Esophagus muscularis mucosa (tissue), 4 donors: ENCODE results near the gene MRPL54. TPM values are rescaled to one million over a fixed set of nuclear protein-coding genes. Genes with fewer than 3 reads are reported as not detected.

Source experiments
- DNase-seq: peaks from one replicate; pipeline ENCODE4 v3.0.0-alpha.2; 2017; ENCODE audit errors: extremely low spot score
- H3K27ac ChIP-seq, 4 donors: fragments of 200-600 bp; sonication (generic); replicated peaks in 1 of 4; 1 replicate in 3 of 4; 2 replicates in 1 of 4; pipeline ENCODE4 v1.5.1; 2016 to 2019; ENCODE audit warnings: mild to moderate bottlenecking in 1 of 4
- H3K27me3 ChIP-seq, 4 donors: fragments of 200-600 bp; sonication (generic); one replicate each; pipeline versions ENCODE4 v1.5.1 to v1.6.0; 2016 to 2019
- H3K36me3 ChIP-seq, 4 donors: fragments of 200-600 bp; sonication (generic); one replicate each; pipeline ENCODE4 v1.5.1; 2016 to 2019
- H3K4me1 ChIP-seq, 4 donors: fragments of 200-600 bp; sonication (generic); one replicate each; pipeline ENCODE4 v1.5.1; 2016 to 2019
- H3K4me3 ChIP-seq, 4 donors: fragments of 200-600 bp; sonication (generic); 1 replicate in 2 of 4; 2 replicates in 2 of 4; pipeline ENCODE4 v1.5.1; 2016 to 2019; ENCODE audit warnings: mild to moderate bottlenecking in 4 of 4, moderate library complexity in 1 of 4
- H3K9me3 ChIP-seq, 4 donors: fragments of 200-600 bp; sonication (generic); 1 replicate in 3 of 4; 2 replicates in 1 of 4; pipeline ENCODE4 v1.5.1; 2016 to 2019
- EP300 ChIP-seq: sonication (generic); formaldehyde crosslinking; IDR thresholded peaks from one replicate; pipeline ENCODE4 v1.6.1; 2017; ENCODE audit warnings: antibody characterized with exemption
- POLR2A ChIP-seq: fragments of 450-650 bp; IDR thresholded peaks from one replicate; pipeline ENCODE4 v1.6.1; 2017; ENCODE audit warnings: antibody characterized with exemption, moderate library complexity, mild to moderate bottlenecking, low read depth
- POLR2AphosphoS5 ChIP-seq, 2 donors: sonication (generic); formaldehyde crosslinking; IDR thresholded peaks; one replicate each; pipeline ENCODE4 v1.6.1; 2017; ENCODE audit warnings: antibody characterized with exemption in 2 of 2
- WGBS: methylation state at CpG from one replicate; pipeline ENCODE4 v1.1.5; 2018; 5-methylcytosine and 5-hydroxymethylcytosine counted together
- intact Hi-C: fragments of 100-400 bp; cut with DNase I; formaldehyde crosslinking; loops from one replicate; pipeline ENCODE4 v1.15.1; 2023
- total RNA-seq, 4 donors: library from RNA; depleted of rRNA; stranded (reverse); fragments of >200 nt; gene quantifications; one replicate each; pipeline versions ENCODE4 v1.1.0 to v1.2.1, GENCODE V29; 2016
- TF ChIP-seq, protein P1 (sequence below), 3 experiments: fragments of 200-600 bp in 2 of 3; fragments of 450-650 bp in 1 of 3; sonication (generic) in 2 of 3; IDR thresholded peaks; one replicate each; pipeline ENCODE4 v1.5.1; 2017 to 2019; ENCODE audit warnings: antibody characterized with exemption in 3 of 3, mild to moderate bottlenecking in 2 of 3, moderate library complexity in 1 of 3

The MRPL54 gene
- total RNA-seq, 4 donors from 2014 or later = 45.2 to 84.3 (median 77.4) TPM

- WGBS = 88% methylated on average over 22 of the region's 29 CpGs
- no peak for DNase-seq
- Histone ChIP-seq H3K9me3 (no peaks in the 10 kb centered on the region), H3K27me3 (peaks cover 0 to 38% (median 6%) of the 10 kb centered on the region in 4 donors), H3K4me1 (peaks cover 8 to 14% (median 12%) of the 10 kb centered on the region in 4 donors), H3K36me3 (no peaks in the 10 kb centered on the region), H3K27ac (no peak overlapping the region), H3K4me3 (no peak overlapping the region)
- TF ChIP-seq POLR2AphosphoS5 (IDR thresholded peaks at IDR 0.05) = no peak
- no peak for TF ChIP-seq EP300
- TF ChIP-seq, protein P1, sequence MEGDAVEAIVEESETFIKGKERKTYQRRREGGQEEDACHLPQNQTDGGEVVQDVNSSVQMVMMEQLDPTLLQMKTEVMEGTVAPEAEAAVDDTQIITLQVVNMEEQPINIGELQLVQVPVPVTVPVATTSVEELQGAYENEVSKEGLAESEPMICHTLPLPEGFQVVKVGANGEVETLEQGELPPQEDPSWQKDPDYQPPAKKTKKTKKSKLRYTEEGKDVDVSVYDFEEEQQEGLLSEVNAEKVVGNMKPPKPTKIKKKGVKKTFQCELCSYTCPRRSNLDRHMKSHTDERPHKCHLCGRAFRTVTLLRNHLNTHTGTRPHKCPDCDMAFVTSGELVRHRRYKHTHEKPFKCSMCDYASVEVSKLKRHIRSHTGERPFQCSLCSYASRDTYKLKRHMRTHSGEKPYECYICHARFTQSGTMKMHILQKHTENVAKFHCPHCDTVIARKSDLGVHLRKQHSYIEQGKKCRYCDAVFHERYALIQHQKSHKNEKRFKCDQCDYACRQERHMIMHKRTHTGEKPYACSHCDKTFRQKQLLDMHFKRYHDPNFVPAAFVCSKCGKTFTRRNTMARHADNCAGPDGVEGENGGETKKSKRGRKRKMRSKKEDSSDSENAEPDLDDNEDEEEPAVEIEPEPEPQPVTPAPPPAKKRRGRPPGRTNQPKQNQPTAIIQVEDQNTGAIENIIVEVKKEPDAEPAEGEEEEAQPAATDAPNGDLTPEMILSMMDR (IDR thresholded peaks at IDR 0.05) = no peak
- no peak for TF ChIP-seq POLR2A
- intact Hi-C loops = no loop called here
These were observed 43.4 kb downstream of the MRPL54 start for GRCh38 chr19:3805859-3806258.

DNA sequence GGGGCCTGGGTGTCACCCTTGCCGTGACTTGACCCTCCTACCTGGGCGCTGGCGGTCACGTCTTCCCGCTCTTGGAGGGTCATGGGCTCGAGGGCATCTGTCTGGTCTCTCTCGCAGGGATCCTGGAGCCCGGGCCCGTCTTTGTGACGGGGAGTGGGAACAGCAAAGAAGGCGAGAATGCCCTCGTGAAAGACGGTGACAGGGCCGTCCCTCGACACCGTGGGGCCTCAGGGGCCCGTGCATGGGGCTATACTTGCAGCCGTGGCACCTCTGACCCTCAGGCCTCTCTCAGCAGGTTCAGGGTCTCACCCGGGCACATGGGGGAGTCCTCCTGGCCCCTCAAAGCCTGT lies 44.6 kb downstream of the MRPL54 start:
- no peak overlapping the region for H3K27ac ChIP-seq
- TF ChIP-seq POLR2A (no peak), POLR2AphosphoS5 (IDR thresholded peaks at IDR 0.05) (no peak), EP300 (no peak)
- TF ChIP-seq, protein P1 (IDR thresholded peaks at IDR 0.05) = no peak
- peaks cover 0 to 35% (median 0%) of the 10 kb centered on the region in 4 donors for H3K27me3 ChIP-seq
- 84% methylated on average over 19 of the region's 19 CpGs for WGBS
- H3K9me3 ChIP-seq = no peaks in the 10 kb centered on the region
- no peak for DNase-seq
- no peaks in the 10 kb centered on the region for H3K36me3 ChIP-seq
- intact Hi-C loops = no loop called here
- no peak overlapping the region for H3K4me3 ChIP-seq
- peaks cover 0 to 6% (median under 1%) of the 10 kb centered on the region in 4 donors for H3K4me1 ChIP-seq

GRCh38 chr19:3807574-3808354 lies 45.3 kb downstream of the MRPL54 start:
- no peak overlapping the region for H3K27ac ChIP-seq
- H3K36me3 ChIP-seq = no peaks in the 10 kb centered on the region
- H3K4me1 ChIP-seq = peaks cover 0 to 6% (median under 1%) of the 10 kb centered on the region in 4 donors
- TF ChIP-seq POLR2A (no peak), EP300 (no peak), POLR2AphosphoS5 (IDR thresholded peaks at IDR 0.05) (no peak)
- TF ChIP-seq, protein P1 (IDR thresholded peaks at IDR 0.05) = no peak
- H3K4me3 ChIP-seq = no peak overlapping the region
- peaks cover 0 to 36% (median 0%) of the 10 kb centered on the region in 4 donors for H3K27me3 ChIP-seq
- DNase-seq = no peak
- 94% methylated on average over 28 of the region's 35 CpGs for WGBS
- no peaks in the 10 kb centered on the region for H3K9me3 ChIP-seq
- intact Hi-C loops = no loop called here

DNA sequence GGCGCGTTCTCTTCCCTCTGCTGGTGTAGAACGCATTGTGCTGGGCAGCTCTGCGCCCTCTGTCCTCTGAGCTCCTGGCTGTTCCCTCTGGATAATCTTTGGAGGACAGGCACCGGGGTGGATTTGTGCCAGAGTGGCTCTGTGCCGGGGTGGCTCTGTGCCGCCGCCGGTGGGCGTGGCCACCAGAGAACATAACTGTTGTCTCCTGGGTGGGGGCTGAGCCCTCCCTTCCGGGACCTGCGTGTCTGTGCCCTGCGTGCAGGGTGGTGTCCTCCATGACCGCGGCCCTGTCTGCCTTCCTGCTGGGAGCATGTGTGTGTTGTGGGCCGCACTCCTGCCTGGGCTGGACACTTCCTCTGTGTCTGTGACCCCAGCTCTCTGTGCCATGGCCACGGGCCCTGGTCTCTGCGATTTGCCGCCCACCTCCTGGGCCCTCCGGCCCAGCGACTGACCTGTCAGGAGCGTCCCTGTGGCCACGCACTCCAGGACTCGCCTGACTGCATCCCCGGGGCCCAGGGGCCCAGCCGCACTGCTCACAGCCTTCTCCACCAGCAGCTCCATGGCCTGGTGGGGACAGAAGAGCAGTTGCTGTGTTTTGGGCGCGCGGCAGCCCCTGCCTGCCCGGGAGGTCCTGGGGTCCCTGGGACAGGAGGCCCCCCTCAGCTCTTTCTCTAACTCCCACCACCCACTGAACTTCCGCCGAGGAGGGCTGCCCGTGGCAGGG lies 46.1 kb downstream of the MRPL54 start:
- Histone ChIP-seq H3K4me3 (no peak overlapping the region), H3K27me3 (peaks cover 0 to 30% (median 0%) of the 10 kb centered on the region in 4 donors), H3K9me3 (no peaks in the 10 kb centered on the region), H3K27ac (no peak overlapping the region), H3K36me3 (no peaks in the 10 kb centered on the region), H3K4me1 (peaks cover 6 to 12% (median 8%) of the 10 kb centered on the region in 4 donors)
- DNase-seq = no peak
- TF ChIP-seq EP300 (no peak), POLR2AphosphoS5 (IDR thresholded peaks at IDR 0.05) (no peak), POLR2A (no peak)
- TF ChIP-seq, protein P1 (IDR thresholded peaks at IDR 0.05) = no peak
- WGBS = 84% methylated on average over 18 of the region's 33 CpGs
- intact Hi-C loops = no loop called here
